ENCODE data around the gene DNAH8.
A peak's percentile ranks its signal among the peaks of the same experiment; 100 is the strongest.

The DNAH8 gene

DNA sequence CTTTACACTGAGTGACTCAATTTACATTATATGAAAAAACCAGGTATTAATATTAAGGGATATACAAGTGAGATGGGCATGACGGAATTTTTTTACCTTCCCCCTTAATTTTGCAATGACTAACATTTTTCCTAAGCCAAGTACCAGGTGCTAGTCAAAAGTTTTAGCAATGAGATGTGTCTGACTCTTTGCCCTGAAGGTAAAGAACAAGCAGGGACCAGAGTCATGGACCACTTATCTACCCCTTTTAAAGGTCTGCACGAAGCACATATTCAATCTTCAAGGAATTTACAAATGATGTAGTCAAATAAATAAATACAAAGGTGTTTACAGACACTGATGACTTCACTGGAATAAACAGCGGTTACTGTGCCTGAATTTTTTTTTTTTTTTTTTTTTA, 13.6 kb upstream of the DNAH8 start:
- Histone ChIP-seq H3K4me3 (ENCODE audit: insufficient read depth, low read depth, low read length) (no peak overlapping the region), H3K36me3 (ENCODE audit: control insufficient read depth, insufficient read depth, low read length) (no peaks in the 10 kb centered on the region), H3K27me3 (ENCODE audit: control insufficient read depth, insufficient read depth, low read length, poor library complexity, severe bottlenecking) (no peaks in the 10 kb centered on the region), H3K4me1 (ENCODE audit: control insufficient read depth, insufficient read depth, low read length) (no peaks in the 10 kb centered on the region), H3K9me3 (ENCODE audit: control insufficient read depth, low read length) (no peaks in the 10 kb centered on the region), H3K27ac (ENCODE audit: insufficient read depth, low read depth, low read length, poor library complexity, severe bottlenecking) (no peak overlapping the region)
- 86 to 87% methylated on average over 2 to 3 of the region's 3 CpGs for WGBS, 2 experiments

- no peaks in the 10 kb centered on the region for H3K36me3 ChIP-seq (ENCODE audit: control insufficient read depth, insufficient read depth, low read length)
- H3K9me3 ChIP-seq (ENCODE audit: control insufficient read depth, low read length), result no peaks in the 10 kb centered on the region
- 1% methylated on average over 53 of the region's 53 CpGs for WGBS, 2 experiments
- H3K4me1 ChIP-seq (ENCODE audit: control insufficient read depth, insufficient read depth, low read length), result no peaks in the 10 kb centered on the region
- H3K4me3 ChIP-seq (ENCODE audit: insufficient read depth, low read depth, low read length), result peak within 1 kb of the TSS; percentile 72
- H3K27ac ChIP-seq (ENCODE audit: insufficient read depth, low read depth, low read length, poor library complexity, severe bottlenecking), result peak within 1 kb of the TSS; percentile 80
- no peaks in the 10 kb centered on the region for H3K27me3 ChIP-seq (ENCODE audit: control insufficient read depth, insufficient read depth, low read length, poor library complexity, severe bottlenecking)
These were observed 12.3 kb upstream of the DNAH8 start, which contains the start of gene GLO1 for GRCh38 chr6:38702558-38703397. Gene GLO1, minus strand, starts transcription at chr6:38703145. Its CDS starts 91 bp downstream, at chr6:38703054.

DNA sequence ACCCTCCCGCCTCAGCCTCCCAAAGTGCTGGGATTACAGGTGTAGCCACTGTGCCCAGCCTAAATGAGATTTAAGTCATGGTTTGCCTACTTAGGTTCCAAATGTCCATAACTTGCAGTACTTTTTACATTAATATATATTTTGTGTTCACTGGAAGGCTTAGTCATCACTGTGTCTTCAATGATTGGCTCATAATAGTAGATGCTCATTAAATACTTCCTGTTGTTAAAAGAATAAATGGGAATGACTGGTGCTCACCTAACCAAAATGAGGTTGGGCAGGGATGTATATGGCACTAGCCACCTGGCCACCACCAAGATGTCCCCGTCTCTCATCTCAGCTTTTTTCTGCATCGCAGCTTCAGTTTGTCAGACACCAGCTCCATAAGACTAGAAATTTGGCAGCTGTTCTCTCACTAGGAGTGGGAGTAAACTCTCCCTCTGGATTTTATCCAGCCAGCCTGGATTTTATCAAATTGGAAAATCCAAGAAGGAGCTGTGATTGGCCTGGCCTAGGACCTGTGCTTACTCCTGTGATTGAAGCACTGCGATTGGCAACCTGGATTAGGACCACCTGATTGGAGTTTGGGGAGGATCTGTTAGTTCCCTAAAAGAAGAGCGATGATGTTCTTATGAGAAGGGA, 11.0 kb upstream of the DNAH8 start:
- Histone ChIP-seq H3K27me3 (ENCODE audit: control insufficient read depth, insufficient read depth, low read length, poor library complexity, severe bottlenecking) (no peaks in the 10 kb centered on the region), H3K4me1 (ENCODE audit: control insufficient read depth, insufficient read depth, low read length) (no peaks in the 10 kb centered on the region), H3K9me3 (ENCODE audit: control insufficient read depth, low read length) (no peaks in the 10 kb centered on the region), H3K4me3 (ENCODE audit: insufficient read depth, low read depth, low read length) (no peak overlapping the region), H3K27ac (ENCODE audit: insufficient read depth, low read depth, low read length, poor library complexity, severe bottlenecking) (no peak overlapping the region), H3K36me3 (ENCODE audit: control insufficient read depth, insufficient read depth, low read length) (no peaks in the 10 kb centered on the region)
- WGBS, 2 experiments, result 88 to 92% methylated on average over 5 of the region's 5 CpGs

GRCh38 chr6:38705924-38706323, 9.2 kb upstream of the DNAH8 start:
- H3K27ac ChIP-seq (ENCODE audit: insufficient read depth, low read depth, low read length, poor library complexity, severe bottlenecking), result no peak overlapping the region
- H3K9me3 ChIP-seq (ENCODE audit: control insufficient read depth, low read length), result no peaks in the 10 kb centered on the region
- no peaks in the 10 kb centered on the region for H3K36me3 ChIP-seq (ENCODE audit: control insufficient read depth, insufficient read depth, low read length)
- H3K4me3 ChIP-seq (ENCODE audit: insufficient read depth, low read depth, low read length), result no peak overlapping the region
- WGBS, 2 experiments, result 90 to 95% methylated on average over 2 of the region's 2 CpGs
- no peaks in the 10 kb centered on the region for H3K27me3 ChIP-seq (ENCODE audit: control insufficient read depth, insufficient read depth, low read length, poor library complexity, severe bottlenecking)
- H3K4me1 ChIP-seq (ENCODE audit: control insufficient read depth, insufficient read depth, low read length), result no peaks in the 10 kb centered on the region

- Histone ChIP-seq H3K27me3 (ENCODE audit: control insufficient read depth, insufficient read depth, low read length, poor library complexity, severe bottlenecking) (peaks cover 7% of the 10 kb centered on the region), H3K4me1 (ENCODE audit: control insufficient read depth, insufficient read depth, low read length) (no peaks in the 10 kb centered on the region), H3K4me3 (ENCODE audit: insufficient read depth, low read depth, low read length) (no peak overlapping the region), H3K9me3 (ENCODE audit: control insufficient read depth, low read length) (no peaks in the 10 kb centered on the region), H3K27ac (ENCODE audit: insufficient read depth, low read depth, low read length, poor library complexity, severe bottlenecking) (no peak overlapping the region), H3K36me3 (ENCODE audit: control insufficient read depth, insufficient read depth, low read length) (no peaks in the 10 kb centered on the region)
- WGBS, 2 experiments, result 84 to 100% methylated on average over 1 of the region's 2 CpGs
These were observed 6.6 kb upstream of the DNAH8 start for GRCh38 chr6:38708496-38708895.

DNA sequence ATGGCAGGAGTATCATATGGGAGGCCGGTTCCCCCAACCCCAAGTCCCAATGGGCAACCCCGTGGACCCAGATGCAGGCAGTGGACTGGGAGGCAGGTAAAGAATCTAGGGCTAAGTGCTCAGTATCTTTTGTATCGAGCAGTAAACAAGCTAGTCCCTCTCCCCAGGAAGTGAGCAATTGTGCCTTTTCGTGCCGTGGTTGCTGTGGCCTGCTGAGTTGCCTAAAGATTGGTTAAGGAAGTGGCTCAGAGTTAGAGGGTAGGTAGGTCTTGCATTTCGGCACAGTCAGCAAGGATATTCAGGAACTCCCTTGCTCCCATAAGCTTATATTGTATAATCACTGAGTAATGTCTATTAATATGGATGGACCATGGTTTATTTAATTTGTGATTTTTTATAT, 1.3 kb upstream of the DNAH8 start:
- WGBS, 2 experiments, result 50 to 54% methylated on average over 5 to 6 of the region's 6 CpGs
- Histone ChIP-seq H3K9me3 (ENCODE audit: control insufficient read depth, low read length) (no peaks in the 10 kb centered on the region), H3K36me3 (ENCODE audit: control insufficient read depth, insufficient read depth, low read length) (no peaks in the 10 kb centered on the region), H3K4me1 (ENCODE audit: control insufficient read depth, insufficient read depth, low read length) (no peaks in the 10 kb centered on the region), H3K27me3 (ENCODE audit: control insufficient read depth, insufficient read depth, low read length, poor library complexity, severe bottlenecking) (peaks cover 40% of the 10 kb centered on the region), H3K27ac (ENCODE audit: insufficient read depth, low read depth, low read length, poor library complexity, severe bottlenecking) (no peak overlapping the region), H3K4me3 (ENCODE audit: insufficient read depth, low read depth, low read length) (no peak overlapping the region)

GRCh38 chr6:38714239-38715015, 684 bp upstream of the DNAH8 start:
- 32% methylated on average over 3 of the region's 4 CpGs; no CpG with 5 or more reads in 1 of the 2 experiments for WGBS, 2 experiments
- H3K4me3 ChIP-seq (ENCODE audit: insufficient read depth, low read depth, low read length), result peak overlapping the region; percentile 29
- no peaks in the 10 kb centered on the region for H3K9me3 ChIP-seq (ENCODE audit: control insufficient read depth, low read length)

DNA sequence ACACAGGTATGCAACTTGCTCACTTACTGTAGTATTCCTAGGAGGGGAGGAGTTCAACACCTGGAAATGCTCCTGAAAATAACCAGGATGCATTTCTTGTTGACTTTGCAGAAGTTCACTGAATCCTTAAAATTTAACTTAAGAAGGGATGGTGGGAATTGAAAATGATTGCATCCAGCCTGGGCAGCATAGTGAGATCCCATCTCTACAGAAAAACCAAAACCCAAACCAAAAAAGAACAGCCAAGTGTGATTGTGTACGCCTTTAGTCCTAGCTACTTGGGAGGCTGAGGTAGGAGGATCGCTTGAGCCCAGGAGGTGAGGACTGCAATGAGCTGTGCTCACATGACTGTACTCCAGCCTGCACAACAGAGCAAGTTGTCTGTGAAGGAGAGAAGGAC, 1.7 kb downstream of the DNAH8 start:
- WGBS, 2 experiments, result 92 to 96% methylated on average over 2 of the region's 2 CpGs

More at GRCh38 chr6:38714239-38715015, 684 bp upstream of the DNAH8 start:
- Histone ChIP-seq H3K4me1 (ENCODE audit: control insufficient read depth, insufficient read depth, low read length) (no peaks in the 10 kb centered on the region), H3K36me3 (ENCODE audit: control insufficient read depth, insufficient read depth, low read length) (no peaks in the 10 kb centered on the region), H3K27me3 (ENCODE audit: control insufficient read depth, insufficient read depth, low read length, poor library complexity, severe bottlenecking) (peaks cover 40% of the 10 kb centered on the region), H3K27ac (ENCODE audit: insufficient read depth, low read depth, low read length, poor library complexity, severe bottlenecking) (no peak overlapping the region)

DNA sequence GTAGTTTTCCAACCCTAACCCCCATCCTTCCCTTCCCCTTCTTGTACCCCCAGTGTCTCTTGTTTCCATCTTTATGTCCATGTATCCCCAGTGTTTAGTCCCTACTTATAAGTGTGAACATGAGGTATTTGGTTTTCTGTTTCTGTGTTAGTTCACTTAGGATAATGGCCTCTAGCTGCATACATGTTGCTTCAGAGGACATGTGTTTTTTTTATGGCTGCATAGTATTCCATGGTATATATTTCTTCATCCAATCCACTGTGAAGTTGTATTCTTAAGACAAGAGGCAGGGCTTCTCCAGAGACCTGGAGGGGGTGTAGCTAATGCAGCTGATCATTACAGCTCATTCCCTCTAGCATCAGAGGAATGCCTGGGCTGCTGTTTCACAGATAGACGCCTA, 4.2 kb downstream of the DNAH8 start:
- Histone ChIP-seq H3K36me3 (ENCODE audit: control insufficient read depth, insufficient read depth, low read length) (no peaks in the 10 kb centered on the region), H3K9me3 (ENCODE audit: control insufficient read depth, low read length) (no peaks in the 10 kb centered on the region), H3K27ac (ENCODE audit: insufficient read depth, low read depth, low read length, poor library complexity, severe bottlenecking) (no peak overlapping the region), H3K4me3 (ENCODE audit: insufficient read depth, low read depth, low read length) (no peak overlapping the region), H3K4me1 (ENCODE audit: control insufficient read depth, insufficient read depth, low read length) (no peaks in the 10 kb centered on the region), H3K27me3 (ENCODE audit: control insufficient read depth, insufficient read depth, low read length, poor library complexity, severe bottlenecking) (peaks cover 24% of the 10 kb centered on the region)
- 94 to 97% methylated on average over 1 of the region's 1 CpG for WGBS, 2 experiments

More for the DNA sequence above, 1.7 kb downstream of the DNAH8 start:
- H3K9me3 ChIP-seq (ENCODE audit: control insufficient read depth, low read length), result no peaks in the 10 kb centered on the region
- H3K4me3 ChIP-seq (ENCODE audit: insufficient read depth, low read depth, low read length), result no peak overlapping the region
- peaks cover 40% of the 10 kb centered on the region for H3K27me3 ChIP-seq (ENCODE audit: control insufficient read depth, insufficient read depth, low read length, poor library complexity, severe bottlenecking)
- no peaks in the 10 kb centered on the region for H3K4me1 ChIP-seq (ENCODE audit: control insufficient read depth, insufficient read depth, low read length)
- no peaks in the 10 kb centered on the region for H3K36me3 ChIP-seq (ENCODE audit: control insufficient read depth, insufficient read depth, low read length)
- H3K27ac ChIP-seq (ENCODE audit: insufficient read depth, low read depth, low read length, poor library complexity, severe bottlenecking), result no peak overlapping the region

DNA sequence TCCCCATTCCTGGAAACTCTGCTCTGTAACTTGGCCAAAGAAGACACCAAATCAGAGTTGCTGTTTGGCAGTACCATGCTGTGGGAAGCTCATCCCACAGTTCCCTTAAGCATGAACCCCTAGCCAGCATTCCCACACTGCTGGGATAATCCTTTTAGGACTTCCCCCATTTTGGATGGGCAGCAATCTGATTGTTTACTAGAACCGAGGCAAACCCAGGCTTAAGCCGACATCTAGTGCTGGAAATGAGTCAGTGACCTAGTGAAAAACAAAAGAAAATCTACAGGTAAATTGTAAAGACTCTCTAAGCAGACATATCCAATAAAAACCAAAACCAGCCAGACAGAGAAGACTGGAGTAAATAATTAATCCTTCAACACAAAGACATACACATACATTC, 5.2 kb downstream of the DNAH8 start:
- Histone ChIP-seq H3K4me3 (ENCODE audit: insufficient read depth, low read depth, low read length) (no peak overlapping the region), H3K27ac (ENCODE audit: insufficient read depth, low read depth, low read length, poor library complexity, severe bottlenecking) (no peak overlapping the region), H3K27me3 (ENCODE audit: control insufficient read depth, insufficient read depth, low read length, poor library complexity, severe bottlenecking) (peaks cover 15% of the 10 kb centered on the region), H3K36me3 (ENCODE audit: control insufficient read depth, insufficient read depth, low read length) (no peaks in the 10 kb centered on the region), H3K9me3 (ENCODE audit: control insufficient read depth, low read length) (no peaks in the 10 kb centered on the region), H3K4me1 (ENCODE audit: control insufficient read depth, insufficient read depth, low read length) (no peaks in the 10 kb centered on the region)
- WGBS, 2 experiments, result 7 to 9% methylated on average over 2 of the region's 2 CpGs

Data from ectodermal cell (in vitro differentiated cells).